GM18502 (cell line): ENCODE measurements around the gene TACC2.

Experiments used
- ATAC-seq: cut with Tn5 transposase; IDR thresholded peaks from one replicate; pipeline ENCODE4 v1.9.1; 2021; ENCODE audit warnings: mild to moderate bottlenecking; ENCODE audit not compliant: unreplicated experiment, poor library complexity

TACC2 gene

DNA sequence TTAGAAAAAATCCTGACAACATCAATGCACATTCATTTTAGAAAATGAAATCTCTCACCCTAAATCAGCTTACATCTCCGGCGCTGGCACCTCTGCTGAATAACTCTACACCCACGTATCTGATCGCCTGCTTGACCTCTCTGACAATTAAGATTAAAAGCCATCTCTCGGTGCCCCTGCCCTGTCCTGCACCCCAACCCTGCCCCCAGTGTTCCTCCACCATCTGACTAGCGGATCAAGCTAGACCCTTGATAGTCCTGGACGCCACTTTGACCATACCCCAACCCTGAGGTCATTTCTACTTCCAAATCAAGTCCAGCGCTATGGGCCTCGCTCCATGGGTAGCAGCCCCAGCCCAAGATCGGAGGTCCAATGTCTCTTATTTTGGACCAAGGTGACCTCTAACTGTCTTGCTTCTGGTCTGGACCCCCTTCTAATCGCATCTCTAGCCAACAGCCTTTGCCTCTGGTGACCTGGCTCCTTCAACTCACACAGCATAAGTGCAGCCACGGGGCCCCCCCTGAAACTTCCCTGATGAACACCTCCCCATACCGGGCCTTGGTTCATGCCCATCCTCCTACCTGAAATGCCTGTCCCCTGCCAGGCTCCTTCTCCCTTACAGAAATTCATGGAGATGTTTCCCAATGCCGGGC lies 310.6 kb downstream of the TACC2 start:
- no peak for ATAC-seq

DNA sequence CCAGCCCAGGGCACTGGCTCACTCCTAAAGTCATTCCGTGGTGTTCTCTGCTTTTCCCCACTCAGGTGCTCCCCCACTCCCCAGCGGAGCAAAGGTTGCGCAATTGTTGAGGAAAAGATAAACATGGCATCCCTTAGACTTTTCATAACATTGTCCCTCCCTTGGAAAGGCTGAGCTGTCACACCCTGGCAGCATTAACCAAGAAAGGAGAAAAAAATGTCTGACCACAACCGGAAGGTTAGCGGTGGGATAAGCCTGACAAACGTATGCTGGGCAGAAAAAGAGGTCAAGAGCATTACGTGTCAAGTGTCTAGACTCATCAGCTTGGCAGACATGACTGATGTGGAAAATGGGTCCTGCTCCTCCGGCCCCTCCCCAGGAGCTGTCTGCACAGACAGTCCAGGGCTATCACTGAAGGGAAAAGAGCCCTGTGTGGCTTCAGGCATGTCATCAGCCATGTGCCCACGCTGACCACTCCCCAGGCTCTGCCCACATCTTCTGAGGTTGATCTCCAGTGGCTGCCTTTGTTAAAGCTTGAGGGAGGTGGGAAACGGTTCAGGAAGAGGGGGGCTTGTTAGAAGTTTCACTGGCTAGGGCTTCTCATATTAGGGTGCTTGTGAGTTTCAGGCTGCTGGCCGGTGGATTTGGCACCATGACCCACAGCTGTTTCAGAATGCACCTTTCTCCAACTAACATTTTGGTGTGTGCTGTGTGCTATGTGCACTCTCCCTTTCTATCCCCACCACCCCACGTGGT lies 312.3 kb downstream of the TACC2 start:
- no peak for ATAC-seq

DNA sequence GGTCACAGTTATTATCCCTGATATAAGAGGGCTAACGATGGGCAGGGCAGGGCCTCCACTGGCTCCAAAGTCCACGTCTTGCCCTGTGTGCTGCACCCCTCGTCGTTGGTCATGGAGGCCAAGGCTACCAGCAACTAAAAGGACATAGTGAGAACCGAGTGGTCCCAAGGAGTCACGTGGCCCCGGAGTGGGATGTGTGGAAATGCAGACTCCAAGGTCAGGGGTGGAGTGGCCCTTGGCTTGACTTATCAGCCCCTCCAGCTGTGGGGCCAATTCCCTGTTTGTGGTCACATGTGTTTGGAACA lies 312.8 kb downstream of the TACC2 start:
- ATAC-seq, result no peak

DNA sequence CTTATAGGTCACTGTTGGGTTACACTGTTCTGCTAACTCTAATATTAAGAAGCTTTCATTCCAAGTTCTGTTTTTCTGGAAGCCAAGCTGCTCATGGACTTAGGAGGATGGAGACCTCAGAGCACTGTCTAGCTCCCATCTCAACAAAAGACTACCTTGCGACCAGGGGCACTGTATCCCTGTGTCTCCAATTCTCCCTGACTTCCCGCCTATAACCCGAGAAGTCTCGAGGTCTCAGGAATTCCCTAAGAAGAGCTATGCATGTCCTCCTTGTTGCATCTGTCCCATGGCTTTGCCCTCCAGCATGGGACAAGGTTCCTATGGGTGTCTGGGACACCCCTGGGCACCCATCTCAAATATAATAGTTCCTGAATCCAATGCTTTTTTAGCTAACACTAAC lies 313.4 kb downstream of the TACC2 start:
- ATAC-seq, result no peak

DNA sequence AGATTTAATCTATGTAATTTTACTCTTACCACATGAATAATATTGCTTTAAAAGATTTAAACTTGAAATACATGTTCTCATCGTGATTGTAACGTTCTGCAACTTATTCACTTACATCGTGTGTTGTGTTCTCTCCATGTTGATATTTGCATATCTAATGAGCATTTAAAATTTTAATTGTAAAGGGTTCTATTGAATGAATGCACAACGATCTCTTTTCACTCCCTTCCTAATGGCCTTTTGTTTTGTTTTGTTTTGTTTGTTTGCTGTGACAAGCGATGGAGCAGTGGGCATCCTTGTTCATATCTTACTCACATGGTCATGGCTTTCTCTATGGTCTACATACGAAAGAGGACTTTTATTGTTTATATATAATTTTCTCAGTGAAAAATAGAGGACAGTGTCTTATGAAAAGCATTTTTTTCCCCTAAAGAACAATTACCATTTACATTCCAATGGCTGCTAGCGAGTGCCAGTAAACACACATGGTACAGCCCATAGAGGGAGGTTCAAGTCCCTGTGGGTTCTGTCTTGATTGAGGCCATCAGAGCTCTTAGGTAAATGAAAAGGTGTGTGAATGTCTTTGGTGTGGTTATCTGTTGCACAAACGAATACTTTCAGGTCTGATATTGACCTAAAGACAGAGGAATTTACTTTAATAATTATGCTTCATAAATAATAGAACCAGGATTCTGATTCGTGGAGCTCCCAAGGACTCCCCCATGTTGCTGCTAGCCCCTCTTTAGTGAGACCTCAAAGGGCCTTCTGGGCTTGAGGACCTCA lies 314.5 kb downstream of the TACC2 start:
- no peak for ATAC-seq
